ENCODE results near the gene PCBP3.

DNA sequence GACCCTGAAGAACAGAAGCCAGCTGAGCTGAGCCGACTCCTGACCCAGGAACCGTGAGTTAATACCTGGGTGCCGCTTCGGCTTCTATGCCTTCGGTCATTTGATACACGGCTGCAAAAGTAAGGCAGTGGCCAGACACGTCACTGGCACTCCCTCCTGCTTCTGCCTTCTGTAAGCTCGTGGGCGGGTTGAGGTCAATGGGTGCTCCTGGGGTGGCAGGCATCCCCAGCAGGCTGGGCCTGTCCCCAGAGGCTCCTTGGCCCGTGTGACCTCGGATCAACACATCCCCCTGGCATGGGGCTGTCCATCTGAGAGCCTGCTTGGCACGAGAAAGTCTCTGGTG, 302.3 kb downstream of the PCBP3 start:
- TF ChIP-seq, protein P1, sequence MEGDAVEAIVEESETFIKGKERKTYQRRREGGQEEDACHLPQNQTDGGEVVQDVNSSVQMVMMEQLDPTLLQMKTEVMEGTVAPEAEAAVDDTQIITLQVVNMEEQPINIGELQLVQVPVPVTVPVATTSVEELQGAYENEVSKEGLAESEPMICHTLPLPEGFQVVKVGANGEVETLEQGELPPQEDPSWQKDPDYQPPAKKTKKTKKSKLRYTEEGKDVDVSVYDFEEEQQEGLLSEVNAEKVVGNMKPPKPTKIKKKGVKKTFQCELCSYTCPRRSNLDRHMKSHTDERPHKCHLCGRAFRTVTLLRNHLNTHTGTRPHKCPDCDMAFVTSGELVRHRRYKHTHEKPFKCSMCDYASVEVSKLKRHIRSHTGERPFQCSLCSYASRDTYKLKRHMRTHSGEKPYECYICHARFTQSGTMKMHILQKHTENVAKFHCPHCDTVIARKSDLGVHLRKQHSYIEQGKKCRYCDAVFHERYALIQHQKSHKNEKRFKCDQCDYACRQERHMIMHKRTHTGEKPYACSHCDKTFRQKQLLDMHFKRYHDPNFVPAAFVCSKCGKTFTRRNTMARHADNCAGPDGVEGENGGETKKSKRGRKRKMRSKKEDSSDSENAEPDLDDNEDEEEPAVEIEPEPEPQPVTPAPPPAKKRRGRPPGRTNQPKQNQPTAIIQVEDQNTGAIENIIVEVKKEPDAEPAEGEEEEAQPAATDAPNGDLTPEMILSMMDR (IDR thresholded peaks at IDR 0.05; ENCODE audit: low read length) = no peak
- TF ChIP-seq EZH2phosphoT487 (IDR thresholded peaks at IDR 0.05; ENCODE audit: low read length) = no peak

Data from MM.1S (cell line).